Lower leg skin (tissue), 4 donors: ENCODE results near the gene RBP4. TPM values are rescaled to one million over a fixed set of nuclear protein-coding genes. Genes with fewer than 3 reads are reported as not detected.

Source experiments
- DNase-seq, 2 donors: peaks; one replicate each; pipeline ENCODE4 v3.0.0-alpha.2; 2019; ENCODE audit warnings: low spot score in 2 of 2
- H3K4me3 ChIP-seq: fragments of 200-600 bp; sonication (generic); 2 replicates; pipeline ENCODE4 v1.5.1; 2017; ENCODE audit warnings: mild to moderate bottlenecking, low read depth; ENCODE audit not compliant: poor library complexity, severe bottlenecking
- CTCF ChIP-seq, 3 donors: fragments of 450-650 bp; IDR thresholded peaks; one replicate each; pipeline ENCODE4 v1.5.1; 2016; ENCODE audit warnings: antibody characterized with exemption in 3 of 3, mild to moderate bottlenecking in 3 of 3, moderate library complexity in 2 of 3
- POLR2A ChIP-seq, 2 donors: fragments of 450-650 bp; IDR thresholded peaks; one replicate each; pipeline ENCODE4 v1.6.1; 2016 to 2017; ENCODE audit warnings: antibody characterized with exemption in 2 of 2, mild to moderate bottlenecking in 1 of 2, moderate library complexity in 1 of 2
- WGBS, 2 donors: methylation state at CpG; one replicate each; pipeline ENCODE4 v1.1.5; 2018; 5-methylcytosine and 5-hydroxymethylcytosine counted together
- intact Hi-C: fragments of 100-400 bp; cut with DNase I; formaldehyde crosslinking; loops from one replicate; pipeline ENCODE4 v1.15.0; 2023; ENCODE audit warnings: low total_unique reads
- total RNA-seq, 4 donors: library from RNA; depleted of rRNA; stranded (reverse); fragments of >200 nt; gene quantifications; one replicate each; pipeline ENCODE4 v1.1.0, GENCODE V29; 2016

The RBP4 gene
- total RNA-seq: 10 to 100 TPM in 2 of 4 donors, 1 to 10 TPM in 2; 1.7 to 17.5 (median 11.5) TPM

GRCh38 chr10:93601146-93601773 lies at the start of gene RBP4:
Gene RBP4, minus strand, starts transcription at chr10:93601235. Its CDS starts 207 bp downstream, at chr10:93601028.
- intact Hi-C loops: no loop called here
- TF ChIP-seq CTCF (IDR thresholded peaks at IDR 0.05): no peak
- no peak for TF ChIP-seq POLR2A (IDR thresholded peaks at IDR 0.05)
- WGBS, 2 donors: 2 to 6% methylated on average over 10 to 17 of the region's 63 CpGs
- peak within 1 kb of the TSS; percentile 5 for H3K4me3 ChIP-seq
- no peak for DNase-seq

- intact Hi-C loops: no loop called here
- TF ChIP-seq CTCF (IDR thresholded peaks at IDR 0.05): no peak
- TF ChIP-seq POLR2A (IDR thresholded peaks at IDR 0.05): no peak
- H3K4me3 ChIP-seq: no peak overlapping the region
- DNase-seq: no peak
- WGBS, 2 donors: 71 to 74% methylated on average over 7 of the region's 7 CpGs
Measured at GRCh38 chr10:93639791-93640190, 38.8 kb upstream of the RBP4 start.

- intact Hi-C loops: no loop called here
- 62 to 64% methylated on average over 15 of the region's 15 CpGs for WGBS, 2 donors
- TF ChIP-seq CTCF (IDR thresholded peaks at IDR 0.05): no peak
- no peak overlapping the region for H3K4me3 ChIP-seq
- DNase-seq: no peak
Measured at GRCh38 chr10:93630625-93631557, 29.9 kb upstream of the RBP4 start.

- no peak overlapping the region for H3K4me3 ChIP-seq
- WGBS, 2 donors: 65 to 66% methylated on average over 7 of the region's 7 CpGs
- intact Hi-C loops: no loop called here
- TF ChIP-seq CTCF (IDR thresholded peaks at IDR 0.05) (no peak), POLR2A (IDR thresholded peaks at IDR 0.05) (no peak)
- no peak for DNase-seq
Measured at GRCh38 chr10:93629647-93630305, 28.7 kb upstream of the RBP4 start.

- DNase-seq: no peak
- no peak overlapping the region for H3K4me3 ChIP-seq
- TF ChIP-seq POLR2A (IDR thresholded peaks at IDR 0.05) (no peak), CTCF (IDR thresholded peaks at IDR 0.05) (no peak)
- 85 to 94% methylated on average over 4 of the region's 4 CpGs for WGBS, 2 donors
- intact Hi-C loops: no loop called here
Measured at GRCh38 chr10:93628858-93629257, 27.8 kb upstream of the RBP4 start.
